HG02610 (cell line): Measurements from ENCODE around the gene SPINK2.

ENCODE experiments used
- ATAC-seq: cut with Tn5 transposase; IDR thresholded peaks from one replicate; pipeline ENCODE4 v1.9.1; 2021; ENCODE audit warnings: mild to moderate bottlenecking, moderate library complexity; ENCODE audit not compliant: unreplicated experiment

SPINK2 gene, protein sequence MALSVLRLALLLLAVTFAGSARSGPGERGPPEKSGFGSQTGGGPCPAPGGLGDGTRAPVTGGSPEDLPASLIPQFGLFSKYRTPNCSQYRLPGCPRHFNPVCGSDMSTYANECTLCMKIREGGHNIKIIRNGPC

GRCh38 chr4:56821381-56822243 lies at the start of gene SPINK2:
Gene SPINK2 (minus strand): TSS chr4:56821701. CDS start chr4:56821662, 39 bp downstream.
- ATAC-seq: no peak

DNA sequence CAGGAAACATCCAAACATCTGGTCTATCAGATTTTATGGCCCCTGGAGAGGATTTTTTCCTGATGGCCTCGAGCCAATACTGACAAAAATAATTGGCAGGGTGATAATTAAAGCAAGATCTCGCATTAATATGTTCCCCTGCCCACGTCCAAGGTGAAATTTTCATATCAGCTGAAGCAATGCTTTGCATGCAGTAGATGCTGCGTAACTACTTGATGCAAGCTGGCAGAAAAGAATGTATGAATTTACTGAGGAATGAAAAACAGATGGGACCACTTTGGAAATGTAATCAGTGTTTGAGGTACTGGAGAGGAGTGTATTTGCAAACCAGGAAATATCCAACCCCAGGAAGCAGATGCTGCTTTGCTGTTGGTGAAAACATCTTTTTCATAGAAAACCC lies 49.4 kb upstream of the SPINK2 start:
- ATAC-seq: no peak

DNA sequence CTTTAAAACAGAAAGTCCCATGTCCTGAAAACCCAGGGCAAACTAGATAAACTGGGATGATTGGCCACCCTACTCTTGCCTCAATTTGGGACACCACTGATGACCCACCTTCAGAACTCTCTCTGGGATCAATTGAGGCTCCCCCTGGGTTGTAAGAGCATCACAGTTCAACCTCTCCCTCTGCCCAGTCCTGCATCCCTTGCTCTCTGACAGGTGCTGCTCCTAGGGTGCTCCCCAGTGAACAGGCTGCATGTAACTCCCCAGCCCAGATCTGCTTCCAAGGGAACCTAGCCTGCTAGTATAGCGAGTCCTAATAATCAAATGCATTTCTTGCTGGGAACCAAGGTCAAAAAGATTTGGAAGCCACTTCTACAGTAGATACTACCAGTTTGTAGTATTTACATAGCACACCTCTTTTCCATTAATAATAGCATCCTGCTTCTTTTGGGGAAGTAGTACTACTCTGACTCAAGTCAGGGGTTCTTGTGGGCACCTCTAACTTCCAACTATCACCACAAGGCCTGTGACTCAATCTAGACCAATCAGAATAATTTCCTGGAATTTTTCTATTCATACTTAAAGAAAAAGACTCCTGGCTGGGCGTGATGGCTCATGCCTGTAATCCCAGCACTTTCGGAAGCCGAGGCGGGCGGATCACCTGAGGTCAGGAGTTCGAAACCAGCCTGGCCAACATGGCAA lies 42.1 kb upstream of the SPINK2 start:
- ATAC-seq: peak; percentile 61

DNA sequence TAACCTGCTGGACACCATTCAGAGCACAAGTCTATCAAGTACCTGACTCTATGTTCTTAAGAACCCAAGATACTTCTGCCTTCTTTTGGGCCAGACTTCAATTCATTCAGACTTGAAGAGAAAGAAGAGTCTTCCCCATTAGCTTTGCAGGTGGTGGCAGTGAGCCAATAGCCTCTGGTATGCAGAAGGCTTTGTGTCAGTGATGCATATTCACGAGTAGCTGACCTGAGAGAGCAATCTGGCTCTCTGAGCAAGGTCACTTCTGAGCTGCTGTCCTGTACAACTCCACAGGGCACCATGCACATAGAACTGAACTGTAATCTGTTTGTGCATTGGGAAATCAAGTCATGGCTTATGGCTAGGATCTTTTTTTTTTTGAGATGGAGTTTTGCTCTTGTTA lies 39.9 kb upstream of the SPINK2 start:
- no peak for ATAC-seq

DNA sequence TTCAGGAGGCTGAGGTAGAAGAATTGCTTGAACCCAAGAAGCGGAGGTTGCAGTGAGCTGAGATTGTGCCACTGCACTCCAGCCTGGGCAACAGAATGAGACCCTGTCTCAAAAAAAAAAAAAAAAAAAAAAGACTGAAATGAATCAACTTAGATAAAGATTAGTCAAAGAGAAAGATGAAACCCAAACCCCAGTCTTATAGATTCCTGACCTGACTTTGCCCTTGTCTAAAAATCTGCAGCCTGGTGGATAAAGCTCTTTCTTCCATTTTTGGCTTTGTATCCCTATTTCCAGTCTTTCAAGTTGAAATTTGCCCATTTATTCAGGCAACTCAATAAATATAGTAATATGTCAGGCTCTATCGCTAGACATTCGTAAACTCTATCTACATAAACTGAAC lies 39.3 kb upstream of the SPINK2 start:
- peak; percentile 58 for ATAC-seq

GRCh38 chr4:56859841-56860240 lies 38.3 kb upstream of the SPINK2 start:
- ATAC-seq: no peak

- ATAC-seq: no peak
Observed at GRCh38 chr4:56857601-56858309, 36.3 kb upstream of the SPINK2 start.

GRCh38 chr4:56856656-56857055 lies 35.2 kb upstream of the SPINK2 start:
- ATAC-seq: no peak

DNA sequence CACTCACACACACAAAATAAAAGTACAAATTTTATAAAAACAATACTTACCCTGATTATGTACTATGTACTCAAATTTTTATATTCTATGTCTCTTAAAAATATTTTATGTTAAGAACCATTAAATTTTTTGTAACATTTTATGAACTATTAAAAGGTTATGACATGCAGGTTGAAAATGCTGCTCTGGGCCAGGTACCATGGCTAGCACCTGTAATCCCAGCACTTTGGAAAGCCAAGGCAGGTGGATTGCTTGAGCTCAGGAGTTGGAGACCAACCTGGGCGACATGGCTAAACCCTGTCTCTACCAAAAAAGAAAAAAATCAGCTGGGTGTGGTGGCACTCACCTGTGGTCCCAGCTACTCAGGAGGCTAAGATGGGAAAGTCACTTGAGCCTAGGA lies 29.4 kb upstream of the SPINK2 start:
- ATAC-seq: no peak

DNA sequence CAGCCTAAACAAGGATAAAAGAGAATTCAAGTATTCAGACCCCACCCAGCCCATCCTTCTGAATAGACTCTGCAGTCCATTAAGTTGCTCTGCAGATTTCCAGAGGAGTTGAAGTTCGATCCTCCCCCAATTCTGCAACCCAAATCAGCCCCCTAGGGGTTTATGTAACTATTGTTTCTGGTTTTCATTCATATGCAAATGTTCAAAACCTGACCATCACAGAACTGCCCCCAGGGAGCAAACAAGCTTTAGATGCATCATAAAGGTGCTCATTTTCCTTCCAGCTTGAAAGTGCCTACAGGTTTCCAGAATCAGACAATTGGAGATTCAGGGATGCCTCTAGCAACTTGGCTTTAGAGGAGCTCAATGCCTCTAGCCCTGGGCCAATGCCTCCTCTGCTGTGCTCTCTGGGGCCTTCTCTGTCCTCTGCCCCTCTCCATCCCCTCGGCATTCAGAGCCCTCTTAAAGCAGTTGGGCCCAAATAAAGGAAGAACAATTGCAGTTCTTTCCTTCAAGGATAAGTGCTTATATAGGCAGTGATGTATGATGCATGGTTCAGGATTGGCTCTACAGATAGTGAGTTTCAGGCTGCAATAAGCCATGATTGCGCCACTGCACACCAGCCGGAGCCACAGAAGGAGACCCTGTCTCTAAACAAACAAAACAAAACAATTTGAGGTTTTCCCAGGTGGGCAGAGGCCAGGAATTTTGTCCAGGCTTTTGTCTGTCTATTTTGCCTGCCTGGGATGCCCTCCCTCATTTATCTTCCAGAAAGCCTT lies 23.5 kb upstream of the SPINK2 start:
- ATAC-seq: peak; percentile 80

DNA sequence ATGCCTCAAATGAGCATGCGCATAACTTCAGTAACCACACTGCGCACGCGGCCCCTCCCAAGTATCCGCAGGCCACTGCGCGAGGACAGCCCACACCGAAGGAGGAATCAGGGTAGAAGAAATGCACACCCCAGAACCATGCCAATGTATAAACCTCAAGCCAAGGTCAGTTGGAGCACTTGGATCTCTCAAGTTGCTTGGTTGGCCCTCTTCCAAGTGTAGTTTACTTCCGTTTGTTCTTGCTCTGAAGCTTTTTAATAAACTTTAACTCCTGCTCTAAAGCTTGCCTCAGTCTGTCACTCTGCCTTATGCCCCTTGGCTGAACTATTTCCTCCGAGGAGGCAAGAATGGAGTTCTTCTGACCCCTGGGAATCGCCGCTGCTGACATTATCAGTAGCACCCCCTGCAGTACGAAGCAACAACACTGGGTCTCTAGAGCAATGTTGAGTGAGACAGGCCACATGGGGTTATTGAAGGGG lies 22.0 kb upstream of the SPINK2 start:
- ATAC-seq: no peak

- ATAC-seq: no peak
Observed at GRCh38 chr4:56840559-56840958, 19.1 kb upstream of the SPINK2 start.

DNA sequence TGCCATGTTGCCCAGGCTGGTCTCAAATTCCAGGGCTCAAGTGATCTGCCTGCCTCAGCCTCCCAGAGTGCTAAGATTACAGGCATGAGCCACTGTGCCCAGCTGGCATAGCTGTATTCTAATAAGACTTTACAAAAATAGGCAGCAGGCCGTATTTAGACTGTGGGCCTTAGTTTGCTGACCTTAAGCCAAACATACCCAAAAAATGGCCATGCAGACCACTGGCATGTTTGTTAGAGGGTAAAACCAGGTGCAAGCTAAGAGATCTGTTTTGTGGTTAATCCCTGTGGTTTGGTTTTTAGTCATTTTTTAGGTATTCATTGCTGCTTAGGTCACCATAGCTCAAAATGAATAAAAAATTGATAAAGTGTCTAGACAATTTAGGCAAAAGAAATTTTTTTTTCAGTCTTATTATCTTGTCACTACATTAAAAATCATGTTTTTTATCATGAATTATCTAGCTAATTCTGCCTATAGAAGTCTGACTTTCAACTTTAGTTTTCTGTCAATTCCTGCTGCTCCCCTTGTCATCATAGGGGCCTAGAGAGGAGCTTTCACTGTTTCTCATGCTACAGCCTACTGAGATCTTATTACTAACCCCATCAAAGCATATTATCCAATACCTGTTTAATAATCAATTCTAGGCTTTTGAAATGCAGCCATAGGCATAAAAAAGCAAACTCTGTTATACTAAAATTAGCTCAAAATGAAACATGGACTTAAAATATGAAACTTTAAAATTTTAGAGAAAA lies 7.5 kb upstream of the SPINK2 start:
- ATAC-seq: peak; percentile 73

DNA sequence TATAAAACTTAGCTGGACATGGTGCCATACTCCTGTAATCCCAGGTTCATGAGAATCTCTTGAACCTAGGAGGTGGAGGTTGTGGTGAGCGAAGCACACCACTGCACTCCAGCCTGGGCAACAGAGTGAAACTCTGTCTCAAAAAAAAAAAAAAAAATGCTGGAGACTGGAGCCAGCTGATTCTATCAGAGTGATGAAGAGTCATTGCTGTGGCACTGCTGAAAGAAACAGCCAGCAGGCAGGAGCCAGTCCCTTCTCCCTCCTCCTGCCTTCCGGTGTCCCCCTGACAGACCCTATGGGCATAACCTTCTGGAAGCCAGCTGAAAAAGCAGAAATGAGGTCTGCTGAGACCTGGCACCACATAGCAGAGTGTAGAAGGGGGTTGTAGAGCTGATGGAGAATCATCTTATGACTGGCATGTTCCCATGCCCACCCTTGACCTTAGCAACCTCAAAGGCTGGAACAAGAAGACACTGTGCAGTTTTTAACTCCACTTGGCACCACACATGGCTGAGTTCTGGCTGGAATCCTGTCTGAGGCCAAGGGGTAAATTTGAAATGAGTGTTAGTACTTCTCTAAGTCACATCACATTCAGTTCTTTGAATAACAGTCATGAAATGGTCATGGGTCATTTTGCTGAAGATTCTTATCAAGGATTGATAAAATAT lies 2.6 kb upstream of the SPINK2 start:
- ATAC-seq: no peak

DNA sequence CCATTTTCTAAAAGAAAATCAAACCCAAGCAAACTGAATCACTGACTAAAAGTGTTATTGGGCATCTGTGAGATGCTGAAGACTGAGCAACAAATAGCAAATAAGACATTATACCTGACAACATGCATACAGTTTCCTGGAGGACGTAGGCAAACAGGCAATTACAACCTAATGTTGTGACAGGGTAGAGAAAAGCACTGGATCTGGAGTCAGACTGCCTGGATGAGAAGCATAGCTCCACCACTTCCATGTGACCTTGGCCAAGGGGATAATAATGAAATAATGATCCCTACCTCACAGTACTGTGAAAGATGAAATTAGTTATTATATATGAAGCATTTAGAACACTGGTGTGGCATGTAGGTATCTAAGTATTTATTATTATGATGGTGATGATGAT lies 2.7 kb downstream of the SPINK2 start:
- no peak for ATAC-seq

DNA sequence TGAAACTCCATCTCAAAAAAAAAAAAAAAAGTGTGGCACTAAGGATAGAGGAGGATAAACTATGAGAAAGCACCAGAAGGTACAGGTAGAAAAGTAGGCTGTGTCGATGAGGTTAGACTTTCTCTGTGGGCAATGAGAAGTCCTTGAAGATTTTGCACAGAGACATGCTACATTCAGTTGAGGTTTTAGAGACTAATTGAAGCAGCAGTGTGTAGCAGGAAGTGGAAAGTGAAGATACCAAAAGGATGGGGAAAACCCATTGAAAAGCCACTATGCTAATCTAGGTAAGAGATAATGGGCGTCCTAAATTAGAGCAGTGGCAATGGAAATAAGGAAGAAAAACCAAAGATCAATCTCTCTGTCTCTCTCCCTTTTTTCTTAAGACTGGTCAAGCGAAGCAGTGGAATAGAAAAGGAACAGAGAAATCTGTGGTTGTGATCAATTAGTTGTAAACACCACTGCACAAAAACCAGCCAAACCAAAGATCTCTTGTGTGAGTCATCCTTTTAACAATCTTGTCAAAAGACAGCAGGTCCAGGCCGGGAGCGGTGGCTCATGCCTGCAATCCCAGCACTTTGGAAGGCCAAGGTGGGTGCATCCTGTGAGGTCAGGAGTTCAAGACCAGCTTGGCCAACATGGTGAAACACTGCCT lies 3.5 kb downstream of the SPINK2 start:
- ATAC-seq: peak; percentile 92

- ATAC-seq: no peak
Observed at GRCh38 chr4:56806666-56807065, 14.8 kb downstream of the SPINK2 start.

DNA sequence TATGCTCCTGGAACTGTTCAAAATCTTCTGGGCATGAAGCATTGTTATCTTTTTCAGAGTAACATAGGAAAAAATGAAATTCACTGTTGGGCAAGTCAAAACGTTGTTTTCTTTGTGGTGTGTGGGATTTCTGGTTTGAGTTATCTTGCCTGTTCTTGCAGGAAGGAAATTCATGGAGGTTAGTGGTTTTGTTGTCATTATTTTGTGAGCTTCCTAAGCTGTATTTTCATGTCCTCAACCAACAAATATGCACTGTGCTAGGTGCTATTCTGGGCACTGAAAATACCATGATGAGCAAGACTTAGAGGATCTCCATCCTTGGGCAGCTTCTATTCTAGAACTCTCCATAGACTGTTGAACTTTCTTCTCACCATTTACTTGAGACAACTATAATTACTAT lies 16.9 kb downstream of the SPINK2 start:
- ATAC-seq: peak; percentile 76

DNA sequence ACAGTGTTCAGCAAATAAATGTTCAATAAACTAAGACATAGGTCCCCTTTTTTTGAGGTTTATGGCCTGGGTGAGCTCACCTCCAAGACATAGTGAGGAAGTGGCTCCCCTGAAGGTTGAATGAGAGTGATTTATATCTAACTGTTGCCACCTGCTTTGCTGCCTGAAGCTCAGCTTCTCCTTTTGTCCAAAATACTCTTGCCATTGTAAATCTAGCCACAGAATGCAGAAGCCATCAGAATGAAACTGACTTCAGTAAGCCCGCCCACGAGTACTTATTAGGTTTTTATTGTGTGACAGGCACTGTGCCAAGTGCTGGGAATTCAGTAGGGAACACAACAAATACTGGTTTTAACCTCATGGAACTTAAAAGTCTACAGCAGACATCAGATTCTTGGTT lies 18.0 kb downstream of the SPINK2 start:
- ATAC-seq: peak; percentile 48
